NCI-H526 (cell line): ENCODE measurements around the gene RBMS2.
"Not testable (repeated sequence)": the region's sequence is repeated elsewhere in the genome, so short reads cannot be mapped to it uniquely, and the experiment has no call there.

Source experiments
- DNase-seq, 2 experiments: peaks; one replicate each; lab custom pipeline; 2025; lab: John Stamatoyannopoulos, UW

The RBMS2 gene

GRCh38 chr12:56521590-56522371 lies at the start of gene RBMS2:
Gene RBMS2, plus strand, starts transcription at chr12:56521820. Its CDS starts 204 bp downstream, at chr12:56522024.
- peak; percentile 15 to 47 for DNase-seq

- DNase-seq = no peak
Measured at GRCh38 chr12:56474389-56474788, 47.2 kb upstream of the RBMS2 start.

GRCh38 chr12:56476143-56476542 lies 45.5 kb upstream of the RBMS2 start:
- no peak for DNase-seq

- no peak for DNase-seq
Measured at GRCh38 chr12:56476972-56477432, 44.6 kb upstream of the RBMS2 start.

- DNase-seq = no peak
Measured at GRCh38 chr12:56477521-56478225, 43.9 kb upstream of the RBMS2 start.

GRCh38 chr12:56479625-56480024 lies 42.0 kb upstream of the RBMS2 start:
- DNase-seq = no peak

GRCh38 chr12:56484566-56484965 lies 37.1 kb upstream of the RBMS2 start:
- no peak for DNase-seq

- no peak for DNase-seq
Measured at GRCh38 chr12:56486694-56487093, 34.9 kb upstream of the RBMS2 start.

GRCh38 chr12:56487448-56488040 lies 34.1 kb upstream of the RBMS2 start:
- peak; percentile 62 to 75 for DNase-seq

- peak; percentile 92 to 96 for DNase-seq
Measured at GRCh38 chr12:56488041-56488955, 33.3 kb upstream of the RBMS2 start, which contains the start of gene GLS2. Gene GLS2, minus strand, starts transcription at chr12:56488161. Its CDS starts 43 bp downstream, at chr12:56488118.

- no peak for DNase-seq
Measured at GRCh38 chr12:56490360-56490759, 31.3 kb upstream of the RBMS2 start.

- DNase-seq = not testable (repeated sequence)
Measured at GRCh38 chr12:56493409-56494105, 28.1 kb upstream of the RBMS2 start.

- not testable (repeated sequence) for DNase-seq
Measured at GRCh38 chr12:56494106-56494415, 27.6 kb upstream of the RBMS2 start.

- DNase-seq = not testable (repeated sequence)
Measured at GRCh38 chr12:56494481-56494880, 27.1 kb upstream of the RBMS2 start.

GRCh38 chr12:56496704-56497103 lies 24.9 kb upstream of the RBMS2 start:
- peak in 1 of 2 experiments; percentile 35 for DNase-seq

GRCh38 chr12:56498126-56498902 lies 23.3 kb upstream of the RBMS2 start:
- DNase-seq = not testable (repeated sequence)

GRCh38 chr12:56499452-56499851 lies 22.2 kb upstream of the RBMS2 start:
- not testable (repeated sequence) for DNase-seq

- not testable (repeated sequence) for DNase-seq
Measured at GRCh38 chr12:56499879-56500278, 21.7 kb upstream of the RBMS2 start.

GRCh38 chr12:56510786-56511185 lies 10.8 kb upstream of the RBMS2 start:
- DNase-seq = no peak

GRCh38 chr12:56514014-56514318 lies 7.7 kb upstream of the RBMS2 start:
- not testable (repeated sequence) for DNase-seq
